Stomach smooth muscle (tissue), 2 donors: ENCODE measurements around the gene CCDC78.
"Not testable (repeated sequence)": the region's sequence is repeated elsewhere in the genome, so short reads cannot be mapped to it uniquely, and the experiment has no call there.

ENCODE experiments used
- H3K27ac ChIP-seq: one replicate; pipeline ENCODE4 v1.7.0; 2013; ENCODE audit warnings: mild to moderate bottlenecking, low read length, inconsistent platforms
- H3K27me3 ChIP-seq, 2 donors: one replicate each; pipeline ENCODE4 v1.7.0; 2013; ENCODE audit warnings: low read length in 2 of 2; ENCODE audit not compliant: insufficient read depth in 2 of 2, control insufficient read depth in 1 of 2
- H3K36me3 ChIP-seq, 2 donors: one replicate each; pipeline ENCODE4 v1.7.0; 2013; ENCODE audit warnings: low read length in 2 of 2; ENCODE audit not compliant: control insufficient read depth in 2 of 2, insufficient read depth in 2 of 2
- H3K4me1 ChIP-seq: one replicate; pipeline ENCODE4 v1.7.0; 2013; ENCODE audit warnings: low read length; ENCODE audit not compliant: control insufficient read depth, insufficient read depth
- H3K4me3 ChIP-seq, 2 donors: one replicate each; pipeline ENCODE4 v1.7.0; 2013; ENCODE audit warnings: low read length in 2 of 2
- H3K9ac ChIP-seq, 2 donors: one replicate each; pipeline ENCODE4 v1.7.0; 2013; ENCODE audit warnings: low read length in 2 of 2, mild to moderate bottlenecking in 1 of 2
- H3K9me3 ChIP-seq, 2 donors: one replicate each; pipeline ENCODE4 v1.7.0; 2013; ENCODE audit warnings: low read length in 2 of 2; ENCODE audit not compliant: control insufficient read depth in 2 of 2
- donor health status: healthy.
- donor health status: Pancreatic carcinoma.

CCDC78 gene

GRCh38 chr16:698911-699671 lies 27.2 kb downstream of the CCDC78 start:
- Histone ChIP-seq H3K9ac (no peak overlapping the region), H3K36me3 (no peaks in the 10 kb centered on the region), H3K4me1 (peaks cover 15% of the 10 kb centered on the region), H3K27me3 (peaks cover 60 to 72% of the 10 kb centered on the region in 2 donors), H3K9me3 (no peaks in the 10 kb centered on the region), H3K27ac (no peak overlapping the region), H3K4me3 (no peak overlapping the region)

DNA sequence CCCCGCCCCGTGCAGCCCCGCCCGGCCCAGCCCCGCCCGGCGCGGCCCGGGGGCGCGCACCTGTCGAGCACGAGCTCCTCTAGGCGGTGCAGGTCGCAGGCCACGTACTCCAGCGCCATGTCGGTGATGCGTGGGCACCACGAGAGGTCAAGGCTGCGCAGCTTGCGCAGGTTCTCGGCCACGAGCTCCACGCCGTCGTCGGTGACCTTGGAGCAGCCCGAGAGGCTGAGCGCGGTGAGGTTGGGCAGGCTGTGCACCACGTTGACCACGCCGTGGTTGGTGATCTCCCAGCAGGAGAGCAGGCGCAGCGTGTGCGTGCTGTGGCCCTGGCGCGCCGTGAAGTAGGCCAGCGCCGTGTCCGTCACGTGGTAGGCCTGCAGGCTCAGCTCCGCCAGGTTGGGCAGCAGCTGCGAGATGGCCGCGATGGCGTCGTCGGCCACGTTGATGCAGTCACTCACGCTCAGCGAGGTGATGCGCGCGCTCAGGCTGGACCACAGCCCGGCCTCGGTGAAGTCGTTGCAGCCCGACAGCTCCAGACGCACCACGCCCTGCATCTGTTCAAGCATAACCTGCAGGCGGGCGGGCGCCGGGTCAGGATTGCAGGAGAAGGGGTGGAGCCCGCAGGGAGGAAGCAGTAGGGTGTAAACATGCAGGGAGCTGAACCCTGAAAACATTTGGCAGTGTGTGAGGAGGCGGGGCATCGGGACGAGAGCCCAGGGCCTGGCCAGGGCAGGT lies 30.7 kb downstream of the CCDC78 start:
- Histone ChIP-seq H3K36me3 (no peaks in the 10 kb centered on the region), H3K4me3 (peak overlapping the region in 1 of 2 donors; percentile 49), H3K27me3 (peaks cover 30 to 53% of the 10 kb centered on the region in 2 donors), H3K9me3 (no peaks in the 10 kb centered on the region), H3K27ac (no peak overlapping the region), H3K4me1 (peaks cover 20% of the 10 kb centered on the region), H3K9ac (no peak overlapping the region)

- Histone ChIP-seq H3K9me3 (no peaks in the 10 kb centered on the region), H3K4me3 (no peak overlapping the region), H3K27ac (no peak overlapping the region), H3K36me3 (no peaks in the 10 kb centered on the region), H3K4me1 (peaks cover 20% of the 10 kb centered on the region), H3K9ac (no peak overlapping the region), H3K27me3 (peaks cover 28 to 47% of the 10 kb centered on the region in 2 donors)
Observed at GRCh38 chr16:694863-695354, 31.3 kb downstream of the CCDC78 start.

- H3K9me3 ChIP-seq, result no peaks in the 10 kb centered on the region
- no peaks in the 10 kb centered on the region for H3K36me3 ChIP-seq
- H3K9ac ChIP-seq, result no peak overlapping the region
- H3K4me1 ChIP-seq, result peaks cover 26% of the 10 kb centered on the region
- no peak overlapping the region for H3K4me3 ChIP-seq
- peaks cover 26 to 42% of the 10 kb centered on the region in 2 donors for H3K27me3 ChIP-seq
- no peak overlapping the region for H3K27ac ChIP-seq
Observed at GRCh38 chr16:694187-694862, 31.9 kb downstream of the CCDC78 start.

GRCh38 chr16:693766-694165 lies 32.5 kb downstream of the CCDC78 start:
- no peaks in the 10 kb centered on the region for H3K36me3 ChIP-seq
- peaks cover 22 to 38% of the 10 kb centered on the region in 2 donors for H3K27me3 ChIP-seq
- H3K27ac ChIP-seq, result no peak overlapping the region
- H3K4me1 ChIP-seq, result peaks cover 31% of the 10 kb centered on the region
- H3K9me3 ChIP-seq, result no peaks in the 10 kb centered on the region
- H3K9ac ChIP-seq, result no peak overlapping the region
- no peak overlapping the region for H3K4me3 ChIP-seq

- Histone ChIP-seq H3K9ac (no peak overlapping the region), H3K9me3 (no peaks in the 10 kb centered on the region), H3K27ac (no peak overlapping the region), H3K36me3 (no peaks in the 10 kb centered on the region), H3K4me3 (no peak overlapping the region), H3K27me3 (peaks cover 22 to 38% of the 10 kb centered on the region in 2 donors), H3K4me1 (peaks cover 34% of the 10 kb centered on the region)
Observed at GRCh38 chr16:693364-693763, 32.9 kb downstream of the CCDC78 start.

GRCh38 chr16:692356-693108 lies 33.7 kb downstream of the CCDC78 start:
- no peak overlapping the region for H3K4me3 ChIP-seq
- H3K4me1 ChIP-seq, result peaks cover 34% of the 10 kb centered on the region
- H3K27ac ChIP-seq, result no peak overlapping the region
- no peaks in the 10 kb centered on the region for H3K9me3 ChIP-seq
- no peak overlapping the region for H3K9ac ChIP-seq
- H3K36me3 ChIP-seq, result no peaks in the 10 kb centered on the region
- peaks cover 19 to 38% of the 10 kb centered on the region in 2 donors for H3K27me3 ChIP-seq

GRCh38 chr16:691242-691641 lies 35.0 kb downstream of the CCDC78 start:
- H3K27me3 ChIP-seq, result peaks cover 14 to 35% of the 10 kb centered on the region in 2 donors

DNA sequence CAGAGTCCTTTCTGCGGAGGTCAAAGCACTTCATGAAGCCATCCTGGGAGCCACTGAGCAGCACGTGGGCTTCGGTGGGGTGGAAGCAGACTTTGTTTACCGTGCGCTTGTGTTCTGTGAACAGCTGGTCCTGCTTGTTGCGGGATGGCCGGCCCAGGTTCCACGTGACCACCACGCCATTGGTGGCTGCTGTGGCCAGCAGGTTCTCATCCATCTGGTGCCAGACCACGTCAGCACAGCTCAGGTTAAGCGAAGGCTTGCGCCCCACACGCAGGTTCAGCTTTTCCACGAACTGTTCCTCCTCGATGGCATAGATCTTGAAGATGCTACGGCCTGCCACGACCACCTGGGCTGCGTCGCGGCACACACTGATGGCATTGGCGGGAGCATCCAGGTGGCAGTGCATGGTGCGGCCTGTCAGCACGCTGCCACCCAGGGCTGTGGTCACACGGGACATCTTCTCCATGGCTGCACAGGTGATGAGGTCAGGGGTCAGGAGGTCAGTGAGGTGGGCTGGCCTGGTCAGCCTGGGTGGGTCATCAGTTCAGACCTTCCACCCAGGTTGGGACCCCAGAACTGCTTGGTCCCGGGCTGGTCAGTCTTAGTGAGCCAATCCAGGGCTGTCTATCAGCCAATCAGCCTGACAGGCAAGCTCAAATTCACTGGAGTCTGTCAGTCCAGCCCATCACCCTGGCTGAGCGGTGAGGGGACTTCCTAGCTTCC lies 36.9 kb downstream of the CCDC78 start:
- Histone ChIP-seq H3K27ac (peak overlapping the region; percentile 66), H3K4me1 (peaks cover 34% of the 10 kb centered on the region), H3K27me3 (peaks cover 2 to 18% of the 10 kb centered on the region in 2 donors), H3K36me3 (no peaks in the 10 kb centered on the region), H3K9ac (peak overlapping the region; percentile 73 to 94), H3K4me3 (peak overlapping the region; percentile 61 to 92), H3K9me3 (no peaks in the 10 kb centered on the region)

More at GRCh38 chr16:691242-691641, 35.0 kb downstream of the CCDC78 start:
- H3K27ac ChIP-seq, H3K4me3 ChIP-seq, H3K9ac ChIP-seq, H3K9me3 ChIP-seq, H3K36me3 ChIP-seq: not testable (repeated sequence)
- H3K4me1 ChIP-seq, result peaks cover 34% of the 10 kb centered on the region
